GM12874 (cell line): ENCODE results near the gene CNNM4.

Source experiments
- TF ChIP-seq, protein P1 (sequence below): IDR thresholded peaks from 2 replicates; pipeline ENCODE4 v1.5.1; 2011; ENCODE audit warnings: low read depth, mild to moderate bottlenecking, control low read depth, low read length, moderate library complexity; ENCODE audit not compliant: insufficient read depth

CNNM4 gene

DNA sequence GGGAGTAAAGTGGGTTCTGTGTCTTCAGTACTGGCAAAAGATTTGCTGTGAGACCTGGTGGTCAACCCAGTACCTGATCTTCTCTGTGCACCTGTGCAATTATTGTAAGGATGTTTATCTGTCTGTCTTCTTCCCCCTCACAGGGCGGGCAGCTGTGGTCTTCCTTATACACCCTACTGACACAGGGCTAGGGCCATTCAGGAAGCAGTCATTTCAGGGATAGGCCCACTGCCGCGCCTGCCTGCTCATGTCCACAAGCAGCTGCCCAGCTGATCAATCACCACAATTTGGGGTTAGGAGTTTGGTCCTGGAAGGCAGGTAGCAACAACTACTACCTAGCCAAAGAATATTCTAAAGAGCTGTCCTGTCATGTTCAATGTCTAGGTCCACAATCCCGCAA lies 1.2 kb upstream of the CNNM4 start:
- TF ChIP-seq, protein P1, sequence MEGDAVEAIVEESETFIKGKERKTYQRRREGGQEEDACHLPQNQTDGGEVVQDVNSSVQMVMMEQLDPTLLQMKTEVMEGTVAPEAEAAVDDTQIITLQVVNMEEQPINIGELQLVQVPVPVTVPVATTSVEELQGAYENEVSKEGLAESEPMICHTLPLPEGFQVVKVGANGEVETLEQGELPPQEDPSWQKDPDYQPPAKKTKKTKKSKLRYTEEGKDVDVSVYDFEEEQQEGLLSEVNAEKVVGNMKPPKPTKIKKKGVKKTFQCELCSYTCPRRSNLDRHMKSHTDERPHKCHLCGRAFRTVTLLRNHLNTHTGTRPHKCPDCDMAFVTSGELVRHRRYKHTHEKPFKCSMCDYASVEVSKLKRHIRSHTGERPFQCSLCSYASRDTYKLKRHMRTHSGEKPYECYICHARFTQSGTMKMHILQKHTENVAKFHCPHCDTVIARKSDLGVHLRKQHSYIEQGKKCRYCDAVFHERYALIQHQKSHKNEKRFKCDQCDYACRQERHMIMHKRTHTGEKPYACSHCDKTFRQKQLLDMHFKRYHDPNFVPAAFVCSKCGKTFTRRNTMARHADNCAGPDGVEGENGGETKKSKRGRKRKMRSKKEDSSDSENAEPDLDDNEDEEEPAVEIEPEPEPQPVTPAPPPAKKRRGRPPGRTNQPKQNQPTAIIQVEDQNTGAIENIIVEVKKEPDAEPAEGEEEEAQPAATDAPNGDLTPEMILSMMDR = no peak

DNA sequence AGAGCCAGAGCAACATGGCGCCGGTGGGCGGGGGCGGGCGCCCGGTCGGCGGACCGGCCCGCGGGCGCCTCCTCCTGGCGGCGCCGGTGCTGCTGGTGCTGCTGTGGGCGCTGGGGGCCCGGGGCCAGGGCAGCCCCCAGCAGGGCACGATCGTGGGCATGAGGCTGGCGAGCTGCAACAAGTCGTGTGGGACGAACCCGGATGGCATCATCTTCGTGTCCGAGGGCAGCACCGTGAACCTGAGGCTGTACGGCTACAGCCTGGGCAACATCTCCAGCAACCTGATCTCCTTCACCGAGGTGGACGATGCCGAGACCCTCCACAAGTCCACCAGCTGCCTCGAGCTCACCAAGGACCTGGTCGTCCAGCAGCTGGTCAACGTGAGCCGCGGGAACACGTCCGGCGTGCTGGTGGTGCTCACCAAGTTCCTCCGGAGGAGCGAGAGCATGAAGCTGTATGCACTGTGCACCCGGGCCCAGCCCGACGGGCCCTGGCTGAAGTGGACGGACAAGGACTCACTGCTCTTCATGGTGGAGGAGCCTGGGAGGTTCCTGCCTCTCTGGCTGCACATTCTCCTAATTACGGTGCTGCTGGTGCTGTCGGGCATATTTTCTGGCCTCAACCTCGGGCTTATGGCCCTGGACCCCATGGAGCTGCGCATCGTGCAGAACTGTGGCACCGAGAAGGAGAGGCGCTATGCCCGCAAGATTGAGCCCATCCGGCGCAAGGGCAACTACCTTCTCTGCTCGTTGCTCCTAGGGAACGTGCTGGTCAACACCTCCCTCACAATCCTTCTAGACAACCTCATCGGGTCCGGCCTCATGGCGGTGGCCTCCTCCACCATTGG lies 507 bp downstream of the CNNM4 start:
- TF ChIP-seq, protein P1 = peak; percentile 79

DNA sequence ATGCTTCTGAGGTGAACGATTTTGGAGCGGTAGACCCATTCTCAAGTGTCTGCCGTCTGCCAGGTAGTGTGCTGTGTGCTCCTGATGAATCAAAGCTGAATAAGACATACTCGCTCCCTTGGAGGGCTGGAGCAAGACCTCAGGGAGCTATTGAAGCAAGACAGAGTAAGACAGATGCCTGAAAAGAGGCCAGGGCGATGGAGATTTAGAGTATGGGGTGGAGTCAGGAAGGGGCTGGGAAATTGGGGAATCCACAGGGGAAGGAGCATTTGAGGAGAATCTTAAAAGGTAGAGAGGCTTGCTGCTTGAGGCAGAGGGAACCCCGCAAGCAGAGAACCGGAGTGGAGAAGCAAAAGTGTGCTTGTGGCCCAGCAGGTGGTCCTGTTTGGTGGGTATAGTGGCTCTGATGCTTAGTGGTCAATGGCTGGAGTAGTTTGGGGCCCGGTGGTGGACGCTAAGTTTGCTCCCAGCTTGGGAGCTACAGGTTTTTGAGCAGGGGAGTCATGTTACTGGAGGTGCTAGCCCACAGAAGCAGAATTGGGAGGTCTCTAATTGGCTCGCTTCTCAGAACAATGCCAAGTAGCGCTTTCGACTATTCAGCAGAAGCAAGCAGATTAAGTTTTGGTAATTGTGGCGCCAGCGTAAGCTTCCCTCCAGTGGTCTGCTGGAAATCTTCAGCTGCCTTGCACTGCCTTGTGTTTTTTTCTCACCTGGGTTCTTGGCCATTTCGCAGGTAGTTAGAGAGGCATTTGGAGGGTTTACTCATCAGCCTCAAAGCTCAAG lies 2.0 kb downstream of the CNNM4 start:
- TF ChIP-seq, protein P1 = no peak

GRCh38 chr2:96763511-96764252 lies 3.0 kb downstream of the CNNM4 start:
- TF ChIP-seq, protein P1 = peak; percentile 83

DNA sequence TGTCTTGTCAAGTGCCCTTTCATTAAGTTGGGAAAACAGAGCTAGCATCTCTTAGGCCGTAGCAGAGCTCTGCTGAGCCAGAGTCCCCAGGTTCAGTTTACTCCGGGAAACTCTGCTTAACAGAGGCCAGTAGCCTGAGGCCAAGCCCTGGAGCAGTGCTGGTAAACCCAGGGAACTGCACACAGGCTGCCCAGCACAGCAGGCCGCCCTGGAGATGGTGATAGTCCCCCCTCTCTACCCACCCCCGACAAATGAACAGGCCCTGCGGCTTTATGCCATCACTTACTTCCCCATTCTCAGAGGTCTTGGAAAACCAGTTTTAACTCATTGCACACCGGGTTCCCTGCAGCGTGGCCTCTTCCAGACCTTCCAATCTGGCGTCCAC lies 3.5 kb downstream of the CNNM4 start:
- TF ChIP-seq, protein P1 = no peak

- TF ChIP-seq, protein P1 = no peak
Measured at GRCh38 chr2:96767135-96767871, 6.6 kb downstream of the CNNM4 start.

GRCh38 chr2:96768083-96768561 lies 7.4 kb downstream of the CNNM4 start:
- TF ChIP-seq, protein P1 = no peak
